ENCODE results near the gene ALKBH7.

- TF ChIP-seq EZH2 (IDR thresholded peaks at IDR 0.05; ENCODE audit: insufficient read depth, poor library complexity, severe bottlenecking), result no peak
- no peak for TF ChIP-seq EZH2phosphoT487 (IDR thresholded peaks at IDR 0.05; ENCODE audit: insufficient read depth, low read depth)
These were observed 5.9 kb downstream of the ALKBH7 start for GRCh38 chr19:6378486-6378885.
